K562 (cell line): ENCODE results near the gene PGBD1. TPM values are rescaled to one million over a fixed set of nuclear protein-coding genes. Genes with fewer than 3 reads are reported as not detected.

ENCODE experiments used
- CEBPZ ChIP-seq: fragments of 150-350 bp; IDR thresholded peaks from 2 replicates; pipeline ENCODE4 v1.6.1; 2014; ENCODE audit warnings: low read depth, mild to moderate bottlenecking, low read length, borderline replicate concordance
- E2F8 ChIP-seq: fragments of 450-650 bp; IDR thresholded peaks from 2 replicates; pipeline ENCODE4 v1.7.1; 2018; ENCODE audit warnings: mild to moderate bottlenecking, low read depth; ENCODE audit not compliant: partially characterized antibody
- ESRRA ChIP-seq: fragments of 450-650 bp; IDR thresholded peaks from 2 replicates; pipeline ENCODE4 v1.6.1; 2014; ENCODE audit warnings: low read depth, mild to moderate bottlenecking, moderate library complexity, borderline replicate concordance
- ETV6 ChIP-seq, 3 experiments: fragments of 150-350 bp in 1 of 3; sonication (generic) in 1 of 3; formaldehyde crosslinking in 1 of 3; IDR thresholded peaks; 2 replicates each; pipeline versions ENCODE4 v1.6.1 to v1.8.0; 2014 to 2022; ENCODE audit warnings: borderline replicate concordance in 2 of 3, low read depth in 2 of 3, antibody characterized with exemption in 1 of 3, low read length in 1 of 3, mild to moderate bottlenecking in 1 of 3, missing genetic modification reagents in 1 of 3
- HMBOX1 ChIP-seq: sonication (generic); IDR thresholded peaks from 2 replicates; pipeline ENCODE4 v1.6.1; 2016
- NONO ChIP-seq, 2 experiments: fragments of 200-400 bp in 1 of 2; fragments of 450-650 bp in 1 of 2; formaldehyde crosslinking in 1 of 2; IDR thresholded peaks; 2 replicates each; pipeline ENCODE4 v1.6.1; 2017; ENCODE audit warnings: low read depth in 2 of 2, mild to moderate bottlenecking in 2 of 2, moderate library complexity in 2 of 2, low read length in 1 of 2
- NR0B1 ChIP-seq: fragments of 450-650 bp; IDR thresholded peaks from one replicate; pipeline ENCODE4 v1.6.1; 2018; ENCODE audit warnings: mild to moderate bottlenecking, moderate library complexity; ENCODE audit not compliant: partially characterized antibody
- NR4A1 ChIP-seq, 2 experiments: fragments of 250-450 bp in 1 of 2; fragments of 450-650 bp in 1 of 2; sonication (Bioruptor Pico) in 1 of 2; IDR thresholded peaks; 2 replicates each; pipeline versions ENCODE4 v1.4.0 to v1.6.1; 2016 to 2020; ENCODE audit warnings: mild to moderate bottlenecking in 2 of 2, missing compliant biosample characterization in 1 of 2, missing genetic modification characterization in 1 of 2, moderate library complexity in 1 of 2
- PATZ1 ChIP-seq: fragments of 250-450 bp; sonication (Bioruptor Pico); IDR thresholded peaks from 2 replicates; pipeline ENCODE4 v1.5.0; 2020; ENCODE audit warnings: mild to moderate bottlenecking, borderline replicate concordance
- ZNF212 ChIP-seq: fragments of 450-650 bp; formaldehyde crosslinking; IDR thresholded peaks from 2 replicates; pipeline ENCODE4 v1.4.0; 2020; ENCODE audit warnings: mild to moderate bottlenecking
- ZNF436 ChIP-seq: fragments of 250-450, 450-650 bp; sonication (Bioruptor Pico); formaldehyde crosslinking; IDR thresholded peaks from 2 replicates; pipeline ENCODE4 v1.7.0; 2020; ENCODE audit warnings: mild to moderate bottlenecking
- polyA plus RNA-seq, 8 experiments: library from polyadenylated mRNA; depleted of rRNA in 4 of 8; stranded (reverse) in 5 of 8; unstranded in 3 of 8; fragments of >200 nt; fragmentation: Nextera tagmentation in 2 of 8; fragmentation: Illumina TruSeq in 1 of 8; extraction: Ambion mirVana in 2 of 8; extraction: Trizol in 1 of 8; gene quantifications; 2 replicates each; pipeline versions ENCODE4 v1.2.1 to v1.2.3, GENCODE V29; 2011 to 2014; ENCODE audit warnings: inconsistent platforms in 1 of 8, missing spikeins in 1 of 8
- total RNA-seq, 7 experiments: library from RNA; depleted of rRNA in 6 of 7; stranded (reverse); fragments of >200 nt in 6 of 7; fragmentation: Illumina TruSeq in 2 of 7; extraction: Trizol in 2 of 7; gene quantifications; 2 replicates each; pipeline versions ENCODE4 v1.2.1 to v1.2.3, GENCODE V29; 2011 to 2021; ENCODE audit warnings: low replicate concordance in 1 of 7

Gene PGBD1
- total and polyA plus RNA-seq, 9 of the 15 experiments (the other 6 are each of a cell fraction or from before 2014, with no cell fraction given), result 3.3 to 9.0 (median 7.3) TPM

- TF ChIP-seq ZNF212, result peak; percentile 28; the same call in 1 of the 2 replicates
- peak; percentile 68 for TF ChIP-seq ZNF436 (CRISPR knock-in tag)
- no peak for TF ChIP-seq NR0B1
- TF ChIP-seq ESRRA, result peak; percentile 9; the same call in 1 of the 2 replicates
- 0 out of 4 replicates have a peak, but pooled peaks of 1 of the 2 experiments have one; percentile 36 for TF ChIP-seq ETV6 (IDR thresholded peaks at IDR 0.05; ENCODE audit: borderline replicate concordance in 1 of 2, low read depth in 2 of 2, low read length in 1 of 2)
- TF ChIP-seq ETV6 (CRISPR knock-in tag; IDR thresholded peaks at IDR 0.05; ENCODE audit: borderline replicate concordance), result no peak
- no peak for TF ChIP-seq HMBOX1
- no peak for TF ChIP-seq CEBPZ
- TF ChIP-seq E2F8, result peak; percentile 31
- TF ChIP-seq NONO (IDR thresholded peaks at IDR 0.05; ENCODE audit: low read depth in 2 of 2, low read length in 1 of 2), result peak in 1 of 2 experiments; percentile 17; a peak in 2 of 4 replicates
- 0 out of 2 replicates have a peak, but pooled peaks have one; percentile 43 for TF ChIP-seq NR4A1 (CRISPR knock-in tag; IDR thresholded peaks at IDR 0.05)
- peak; percentile 70 for TF ChIP-seq NR4A1 (tag; IDR thresholded peaks at IDR 0.05)
- no peak for TF ChIP-seq PATZ1 (CRISPR knock-in tag)
Measured at GRCh38 chr6:28335564-28336283, 54.4 kb downstream of the PGBD1 start, which contains the start of gene ZSCAN31 (continued).
